SU-DHL-6 (cell line): ENCODE measurements around the gene CARMIL1.
"Not testable (repeated sequence)": the region's sequence is repeated elsewhere in the genome, so short reads cannot be mapped to it uniquely, and the experiment has no call there.

ENCODE experiments used
- H2AFZ ChIP-seq: fragments of 200-600 bp; sonication (generic); 2 replicates; pipeline ENCODE4 v1.6.1; 2014; ENCODE audit warnings: low read depth, mild to moderate bottlenecking, moderate library complexity, mixed read lengths, antibody characterized with exemption, low read length; ENCODE audit not compliant: severe bottlenecking
- H3F3A ChIP-seq: fragments of 200-600 bp; shearing (Covaris generic); 2 replicates; pipeline ENCODE4 v1.6.0; 2016; ENCODE audit warnings: antibody characterized with exemption, mild to moderate bottlenecking; ENCODE audit not compliant: insufficient read depth
- H3K27ac ChIP-seq: fragments of 200-600 bp; sonication (generic); 2 replicates; pipeline ENCODE4 v1.5.1; 2016; ENCODE audit warnings: low read depth, mild to moderate bottlenecking, low read length, moderate library complexity, mixed read lengths
- H3K27me3 ChIP-seq: fragments of 200-600 bp; sonication (generic), shearing (Covaris generic); 2 replicates; pipeline ENCODE4 v1.6.0; 2014; ENCODE audit warnings: mild to moderate bottlenecking, low read length
- H3K36me3 ChIP-seq: fragments of 200-600 bp; sonication (generic); 2 replicates; pipeline ENCODE4 v1.6.1; 2014; ENCODE audit warnings: mild to moderate bottlenecking, low read length, mixed read lengths
- H3K4me2 ChIP-seq: fragments of 300-600, 200-600 bp; shearing (Covaris generic), sonication (generic); 2 replicates; pipeline ENCODE4 v1.6.0; 2014; ENCODE audit warnings: low read length, low read depth, mild to moderate bottlenecking; ENCODE audit not compliant: poor library complexity, severe bottlenecking
- H3K4me3 ChIP-seq: fragments of 200-600 bp; sonication (generic); 2 replicates; pipeline ENCODE4 v1.5.1; 2014; ENCODE audit warnings: antibody characterized with exemption, low read length, mild to moderate bottlenecking, mixed read lengths; ENCODE audit not compliant: insufficient read depth, poor library complexity, severe bottlenecking
- H3K79me2 ChIP-seq: fragments of 200-600 bp; sonication (generic); 2 replicates; pipeline ENCODE4 v1.6.1; 2014; ENCODE audit warnings: mild to moderate bottlenecking, low read length, moderate library complexity; ENCODE audit not compliant: insufficient read depth
- H3K9ac ChIP-seq: fragments of 200-600 bp; sonication (generic); 2 replicates; pipeline ENCODE4 v1.7.0; 2014; ENCODE audit warnings: mild to moderate bottlenecking, low read length
- H3K9me2 ChIP-seq: fragments of 200-600 bp; sonication (generic); replicated peaks from 2 replicates; pipeline ENCODE4 v1.6.1; 2014; ENCODE audit warnings: low read length; ENCODE audit not compliant: insufficient read depth
- H3K9me3 ChIP-seq: fragments of 200-600 bp; sonication (generic); 2 replicates; pipeline ENCODE4 v1.6.1; 2014; ENCODE audit warnings: low read length, mixed read lengths; ENCODE audit not compliant: insufficient read depth
- H4K20me1 ChIP-seq: fragments of 200-600 bp; sonication (generic); 2 replicates; pipeline ENCODE4 v1.6.1; 2014; ENCODE audit warnings: low read depth, mild to moderate bottlenecking, antibody characterized with exemption, low read length, moderate library complexity, mixed read lengths
- EZH2phosphoT487 ChIP-seq: fragments of 200-600 bp; sonication (generic), shearing (Covaris generic); conservative IDR thresholded peaks from 2 replicates; pipeline ENCODE4 v1.6.1; 2018; ENCODE audit warnings: mild to moderate bottlenecking, antibody characterized with exemption, low read length, moderate library complexity, mixed read lengths
- TF ChIP-seq, protein P1 (sequence below): fragments of 200-600 bp; sonication (generic); IDR thresholded peaks from one replicate; pipeline ENCODE4 v1.5.1; 2017; ENCODE audit warnings: antibody characterized with exemption, mild to moderate bottlenecking, low read length, moderate library complexity; ENCODE audit not compliant: insufficient read depth, poor library complexity, severe bottlenecking

CARMIL1 gene

DNA sequence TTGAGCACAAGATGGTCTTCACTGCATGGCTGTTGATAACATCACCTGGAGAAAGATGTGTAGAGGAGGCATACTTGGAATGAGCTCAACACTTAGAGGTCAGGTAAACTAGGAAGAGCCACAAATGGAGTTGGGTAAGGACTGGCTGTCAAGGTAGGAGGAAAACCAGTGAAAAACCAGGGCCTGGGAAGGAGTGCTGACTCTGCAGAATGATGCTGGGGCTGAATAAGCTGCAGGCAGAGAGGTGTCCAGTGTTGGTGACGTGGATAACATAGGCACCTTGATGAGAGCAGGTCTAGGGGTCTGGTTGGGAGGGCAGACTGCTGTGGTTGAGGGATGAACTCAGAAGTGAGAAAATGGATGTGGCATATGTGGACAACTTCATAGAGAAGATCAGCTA, 160.2 kb downstream of the CARMIL1 start:
- TF ChIP-seq, protein P1, sequence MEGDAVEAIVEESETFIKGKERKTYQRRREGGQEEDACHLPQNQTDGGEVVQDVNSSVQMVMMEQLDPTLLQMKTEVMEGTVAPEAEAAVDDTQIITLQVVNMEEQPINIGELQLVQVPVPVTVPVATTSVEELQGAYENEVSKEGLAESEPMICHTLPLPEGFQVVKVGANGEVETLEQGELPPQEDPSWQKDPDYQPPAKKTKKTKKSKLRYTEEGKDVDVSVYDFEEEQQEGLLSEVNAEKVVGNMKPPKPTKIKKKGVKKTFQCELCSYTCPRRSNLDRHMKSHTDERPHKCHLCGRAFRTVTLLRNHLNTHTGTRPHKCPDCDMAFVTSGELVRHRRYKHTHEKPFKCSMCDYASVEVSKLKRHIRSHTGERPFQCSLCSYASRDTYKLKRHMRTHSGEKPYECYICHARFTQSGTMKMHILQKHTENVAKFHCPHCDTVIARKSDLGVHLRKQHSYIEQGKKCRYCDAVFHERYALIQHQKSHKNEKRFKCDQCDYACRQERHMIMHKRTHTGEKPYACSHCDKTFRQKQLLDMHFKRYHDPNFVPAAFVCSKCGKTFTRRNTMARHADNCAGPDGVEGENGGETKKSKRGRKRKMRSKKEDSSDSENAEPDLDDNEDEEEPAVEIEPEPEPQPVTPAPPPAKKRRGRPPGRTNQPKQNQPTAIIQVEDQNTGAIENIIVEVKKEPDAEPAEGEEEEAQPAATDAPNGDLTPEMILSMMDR, result no peak
- no peak for TF ChIP-seq EZH2phosphoT487
- H4K20me1 ChIP-seq, result no peaks in the 10 kb centered on the region
- H3K4me2 ChIP-seq, result no peak overlapping the region
- no peaks in the 10 kb centered on the region for H3K79me2 ChIP-seq
- no peak overlapping the region for H3K27ac ChIP-seq
- no peaks in the 10 kb centered on the region for H3K9me3 ChIP-seq
- 0 out of 2 replicates have a peak, but pooled peaks cover 8% of the 10 kb centered on the region for H3K36me3 ChIP-seq
- no peak overlapping the region for H2AFZ ChIP-seq
- no peaks in the 10 kb centered on the region for H3F3A ChIP-seq
- H3K27me3 ChIP-seq, result no peaks in the 10 kb centered on the region
- no peaks in the 10 kb centered on the region for H3K9me2 ChIP-seq
- no peak overlapping the region for H3K9ac ChIP-seq
- H3K4me3 ChIP-seq, result no peak overlapping the region

DNA sequence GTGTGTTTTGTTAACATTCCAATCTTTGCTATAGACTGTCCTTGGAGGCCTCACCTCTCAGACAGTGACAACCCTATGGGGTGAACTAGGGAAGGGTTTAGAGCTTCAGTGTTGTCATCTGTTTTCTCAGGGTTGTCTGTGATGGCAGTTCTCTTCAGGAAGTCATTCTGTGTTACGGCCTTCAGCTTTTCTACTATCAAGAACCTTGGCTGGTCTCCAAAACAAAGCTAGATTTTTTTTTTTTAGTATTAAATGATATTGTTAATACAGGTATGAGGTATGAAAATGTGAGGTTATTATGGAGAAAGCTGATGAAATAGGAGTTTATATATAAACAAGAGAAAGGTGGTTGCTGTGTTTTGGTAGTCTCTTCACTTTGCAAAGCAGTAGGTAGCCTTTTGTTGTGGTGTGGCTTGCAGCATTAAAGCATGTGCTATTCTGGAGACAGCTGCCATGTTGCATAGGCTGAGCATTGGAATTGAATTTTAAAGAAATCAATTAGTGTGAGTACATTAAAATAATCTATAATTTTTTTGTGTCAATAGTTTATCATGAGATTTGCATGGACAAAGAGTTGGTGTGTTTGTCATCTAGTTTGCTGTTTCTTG, 162.6 kb downstream of the CARMIL1 start:
- Histone ChIP-seq H3K27me3 (no peaks in the 10 kb centered on the region), H3K36me3 (0 out of 2 replicates have a peak, but pooled peaks cover 8% of the 10 kb centered on the region), H3K9me3 (no peaks in the 10 kb centered on the region), H3K9ac (no peak overlapping the region), H2AFZ (no peak overlapping the region), H3K9me2 (no peaks in the 10 kb centered on the region), H3F3A (no peaks in the 10 kb centered on the region), H3K79me2 (no peaks in the 10 kb centered on the region), H3K4me3 (no peak overlapping the region), H4K20me1 (no peaks in the 10 kb centered on the region), H3K4me2 (peak overlapping the region; percentile 22), H3K27ac (peak overlapping the region; percentile 26)
- TF ChIP-seq, protein P1, result no peak
- TF ChIP-seq EZH2phosphoT487, result no peak

DNA sequence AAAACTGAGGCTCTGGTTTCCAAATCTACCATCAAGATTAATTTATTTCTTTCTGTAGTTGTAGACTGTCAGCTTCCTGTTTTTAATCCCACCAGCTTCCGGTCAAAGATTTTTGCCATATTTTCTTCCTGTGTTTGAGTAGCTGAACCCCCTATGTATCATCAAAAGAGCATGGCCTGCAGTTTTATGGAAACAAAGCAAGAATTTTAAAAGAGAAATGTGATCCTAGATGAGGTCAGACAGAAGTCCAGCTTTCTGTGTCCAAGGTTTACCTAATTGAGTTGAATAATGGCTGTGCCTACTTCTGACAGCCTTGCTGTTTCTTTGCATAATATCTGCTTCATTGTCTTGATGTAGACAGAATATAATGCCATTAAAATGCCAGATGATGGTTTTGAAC, 163.7 kb downstream of the CARMIL1 start:
- no peaks in the 10 kb centered on the region for H3F3A ChIP-seq
- H3K79me2 ChIP-seq, result no peaks in the 10 kb centered on the region
- H3K4me3 ChIP-seq, result no peak overlapping the region
- TF ChIP-seq, protein P1, result no peak
- TF ChIP-seq EZH2phosphoT487, result no peak
- no peaks in the 10 kb centered on the region for H3K27me3 ChIP-seq
- no peaks in the 10 kb centered on the region for H4K20me1 ChIP-seq
- H3K27ac ChIP-seq, result no peak overlapping the region
- H3K9me3 ChIP-seq, result no peaks in the 10 kb centered on the region
- no peak overlapping the region for H2AFZ ChIP-seq
- 0 out of 2 replicates have a peak, but pooled peaks cover 3% of the 10 kb centered on the region for H3K36me3 ChIP-seq
- H3K4me2 ChIP-seq, result no peak overlapping the region
- no peaks in the 10 kb centered on the region for H3K9me2 ChIP-seq
- H3K9ac ChIP-seq, result no peak overlapping the region

DNA sequence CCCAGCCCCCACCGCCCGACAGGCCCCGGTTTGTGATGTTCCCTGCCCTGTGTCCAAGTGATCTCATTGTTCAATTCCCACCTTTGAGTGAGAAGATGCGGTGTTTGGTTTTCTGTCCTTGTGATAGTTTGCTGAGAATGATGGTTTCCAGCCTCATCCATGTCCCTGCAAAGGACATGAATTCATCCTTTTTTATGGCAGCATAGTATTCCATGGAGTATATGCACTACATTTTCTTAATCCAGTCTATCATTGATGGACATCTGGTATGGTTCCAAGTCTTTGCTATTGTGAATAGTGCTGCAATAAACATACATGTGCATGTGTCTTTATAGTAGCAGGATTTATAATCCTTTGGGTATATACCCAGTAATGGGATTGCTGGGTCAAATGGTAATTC, 165.3 kb downstream of the CARMIL1 start:
- not testable (repeated sequence) for H3K4me3 ChIP-seq, H3F3A ChIP-seq, H3K27ac ChIP-seq, H3K9me2 ChIP-seq, H3K9ac ChIP-seq, H3K27me3 ChIP-seq, H2AFZ ChIP-seq, H3K9me3 ChIP-seq, H3K36me3 ChIP-seq, H3K79me2 ChIP-seq, H4K20me1 ChIP-seq, H3K4me2 ChIP-seq
